Left lobe of liver (tissue), 2 donors: ENCODE measurements around the gene CCDC192. TPM values are rescaled to one million over a fixed set of nuclear protein-coding genes. Genes with fewer than 3 reads are reported as not detected.
"Not testable (repeated sequence)": the region's sequence is repeated elsewhere in the genome, so short reads cannot be mapped to it uniquely, and the experiment has no call there.

Source experiments
- ATAC-seq: fragments of 200-7000 bp; cut with Tn5 transposase; one replicate; pipeline ENCODE4 v1.9.1; 2020; ENCODE audit warnings: mild to moderate bottlenecking, moderate library complexity
- DNase-seq: peaks from one replicate; pipeline ENCODE4 v3.0.0-alpha.2; 2020; ENCODE audit warnings: low spot score
- total RNA-seq: library from RNA; stranded (reverse); gene quantifications from one replicate; pipeline ENCODE4 v1.2.1, GENCODE V29; 2021
- donor health status: DM: no; HTN: no; CAD: no; lungs with moderate emphysema.
- donor health status: DM: no; HTN: yes; CAD: no.

CCDC192 gene
- total RNA-seq, 1 donor from 2014 or later: not detected

DNA sequence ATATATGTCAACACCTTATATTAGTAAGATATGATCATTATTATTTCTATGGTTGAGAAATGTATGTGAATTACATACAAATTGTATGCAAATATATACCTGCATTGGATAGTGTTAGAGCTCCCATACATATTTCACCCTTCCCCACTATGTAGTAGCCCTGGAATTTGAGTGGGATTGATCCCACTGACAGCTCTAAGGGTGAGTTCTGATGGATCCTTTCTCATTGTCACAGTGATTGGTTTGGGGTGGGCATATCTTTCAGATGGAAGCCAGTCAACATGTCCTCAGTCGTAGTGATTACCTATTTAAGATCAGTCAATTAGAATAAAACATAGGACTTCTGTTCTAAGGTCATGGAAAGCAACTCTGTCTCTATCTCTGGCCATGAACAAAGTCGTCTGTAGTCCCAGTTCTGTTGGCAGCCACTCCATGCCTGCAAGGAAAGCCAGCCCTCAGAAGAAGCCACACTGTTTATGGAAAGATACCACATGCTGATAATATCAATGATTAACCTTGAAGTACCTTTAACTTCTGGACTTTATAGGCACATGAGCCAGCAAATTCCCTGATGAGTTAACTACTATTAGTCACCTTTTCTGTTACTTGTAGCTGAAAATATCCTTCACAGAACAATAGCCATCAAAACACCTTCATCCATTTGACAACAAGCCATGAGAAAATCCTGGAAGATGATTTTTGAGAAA, 5.1 kb upstream of the CCDC192 start:
- DNase-seq (no peak), ATAC-seq (no peak)

- DNase-seq: no peak
- no peak for ATAC-seq
Measured at GRCh38 chr5:127699416-127699815, 3.8 kb upstream of the CCDC192 start.

DNA sequence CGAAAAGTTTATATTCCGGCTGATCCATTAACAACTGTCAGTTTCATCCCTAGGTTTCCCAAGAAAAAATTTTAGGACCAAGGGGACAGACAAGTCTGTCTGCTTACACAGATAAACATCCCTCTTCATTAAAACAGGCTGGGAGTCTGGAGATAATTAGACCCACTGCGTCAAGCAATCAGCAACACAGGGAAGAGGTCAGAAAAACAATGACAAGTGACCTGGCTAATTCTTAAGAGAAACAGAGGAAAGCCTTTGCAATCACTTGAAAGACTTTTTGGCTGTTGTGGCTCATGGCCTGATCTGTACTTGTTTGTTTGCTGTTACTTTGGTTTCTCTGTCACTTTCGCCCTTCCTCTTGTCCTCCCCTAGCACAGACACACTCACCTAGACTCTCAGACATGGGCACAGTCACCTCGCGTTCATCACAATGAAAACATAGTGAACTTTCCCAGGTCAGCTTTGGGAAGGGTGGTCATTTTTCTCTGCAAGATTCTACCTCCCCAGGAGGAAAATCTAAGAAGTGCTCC, 2.9 kb upstream of the CCDC192 start:
- DNase-seq: no peak
- ATAC-seq: no peak

- ATAC-seq (no peak), DNase-seq (no peak)
Measured at GRCh38 chr5:127702434-127702833, 757 bp upstream of the CCDC192 start.

DNA sequence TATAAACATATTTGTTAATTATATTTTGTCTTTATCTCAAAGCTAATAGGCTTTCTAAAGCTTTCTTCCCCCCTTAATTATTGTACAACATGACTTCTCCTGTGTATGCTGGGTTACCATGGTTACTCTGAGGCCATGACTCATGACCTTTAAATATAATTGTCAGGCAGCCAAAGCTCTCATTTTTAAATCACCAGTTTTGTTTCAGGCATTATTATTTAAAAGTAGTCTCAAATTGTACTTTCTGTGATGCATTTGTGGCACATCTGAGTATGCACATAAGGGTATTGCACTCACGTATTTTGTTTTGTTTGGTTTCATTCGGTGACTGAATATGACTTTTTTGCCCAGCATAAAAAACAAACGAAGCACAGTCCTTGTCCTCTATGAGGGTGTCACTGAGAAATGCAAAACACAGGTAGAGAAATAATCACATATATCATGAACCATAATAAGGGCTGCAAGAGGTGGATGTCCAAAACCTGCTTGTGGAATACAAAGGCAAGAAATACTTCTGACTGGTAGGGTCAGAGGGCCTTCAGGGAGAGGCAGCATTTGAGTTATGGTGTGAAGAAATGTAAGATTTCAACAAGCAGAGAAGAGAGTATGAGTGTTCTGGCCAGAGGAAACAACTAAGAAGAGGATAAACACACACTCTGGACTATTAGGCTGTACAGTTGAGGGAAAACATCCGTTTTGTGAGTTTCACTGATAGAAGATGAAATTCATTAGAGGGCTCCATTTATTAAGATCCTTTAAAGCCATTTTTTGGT, 2.1 kb downstream of the CCDC192 start:
- DNase-seq (no peak), ATAC-seq (no peak)

DNA sequence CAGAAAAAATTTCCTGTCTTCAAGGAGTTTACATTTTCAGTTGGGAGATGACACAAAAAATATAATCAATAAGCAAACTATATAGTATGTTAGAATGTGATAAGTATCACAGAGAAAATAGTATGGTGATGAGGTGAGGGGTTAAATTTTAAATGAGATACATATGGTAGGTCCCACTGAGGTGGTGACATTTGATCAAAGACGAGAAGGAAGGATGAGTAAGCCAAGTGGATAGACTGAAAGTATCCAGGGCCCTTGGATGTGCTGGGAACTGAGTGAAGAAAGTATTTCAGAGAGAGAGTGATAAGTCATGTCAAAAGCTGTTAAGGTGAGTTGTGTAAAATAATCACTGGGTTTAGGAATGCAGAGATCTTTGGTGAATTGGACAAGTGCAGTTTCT, 3.5 kb downstream of the CCDC192 start:
- ATAC-seq: no peak

GRCh38 chr5:127707209-127707608, 4.0 kb downstream of the CCDC192 start:
- DNase-seq: no peak
- no peak for ATAC-seq

More for the DNA sequence above, 3.5 kb downstream of the CCDC192 start:
- DNase-seq: no peak

DNA sequence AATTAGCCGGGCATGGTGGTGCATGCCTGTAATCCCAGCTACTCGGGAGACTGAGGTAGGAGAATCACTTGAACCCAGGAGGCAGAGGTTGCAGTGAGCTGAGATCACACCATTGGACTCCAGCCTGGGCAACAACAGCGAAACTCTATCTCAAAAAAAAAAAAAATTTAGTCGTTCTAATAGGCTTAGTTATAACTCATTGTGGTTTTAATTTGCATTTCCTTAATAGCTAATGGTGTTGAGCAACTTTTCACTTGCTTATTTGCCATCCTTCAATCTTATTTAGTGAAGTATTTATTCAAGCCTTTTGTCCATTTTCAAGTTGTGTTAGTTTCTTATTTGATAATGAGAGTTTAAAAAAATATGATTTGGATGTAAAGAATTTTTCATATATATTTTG, 9.9 kb downstream of the CCDC192 start:
- DNase-seq, ATAC-seq: not testable (repeated sequence)

- ATAC-seq: no peak
- DNase-seq: no peak
Measured at GRCh38 chr5:127718181-127718580, 15.0 kb downstream of the CCDC192 start.

GRCh38 chr5:127723571-127723970, 20.4 kb downstream of the CCDC192 start:
- peak; percentile 54 for ATAC-seq

DNA sequence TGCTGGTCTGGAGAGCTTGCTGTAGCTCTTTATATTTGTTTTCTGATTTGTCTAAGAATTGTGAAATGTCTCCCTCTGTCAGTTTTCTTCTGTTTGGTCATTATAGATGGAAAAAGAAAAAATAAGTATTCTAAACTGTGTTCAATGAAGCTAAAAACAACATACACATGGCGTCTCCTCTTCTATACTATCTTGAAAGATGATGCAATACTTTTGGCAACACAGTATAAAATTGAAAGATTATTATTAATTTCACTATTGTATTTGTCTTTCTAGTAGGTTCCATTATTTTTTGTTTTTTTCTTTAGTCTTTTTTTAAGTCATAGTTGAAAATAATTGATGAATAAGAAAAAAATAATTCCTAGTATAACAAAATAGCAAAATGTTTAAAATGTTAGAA, 22.5 kb downstream of the CCDC192 start:
- ATAC-seq (no peak), DNase-seq (no peak)

More at GRCh38 chr5:127723571-127723970, 20.4 kb downstream of the CCDC192 start:
- no peak for DNase-seq

GRCh38 chr5:127732963-127733362, 29.8 kb downstream of the CCDC192 start:
- DNase-seq (no peak), ATAC-seq (no peak)

DNA sequence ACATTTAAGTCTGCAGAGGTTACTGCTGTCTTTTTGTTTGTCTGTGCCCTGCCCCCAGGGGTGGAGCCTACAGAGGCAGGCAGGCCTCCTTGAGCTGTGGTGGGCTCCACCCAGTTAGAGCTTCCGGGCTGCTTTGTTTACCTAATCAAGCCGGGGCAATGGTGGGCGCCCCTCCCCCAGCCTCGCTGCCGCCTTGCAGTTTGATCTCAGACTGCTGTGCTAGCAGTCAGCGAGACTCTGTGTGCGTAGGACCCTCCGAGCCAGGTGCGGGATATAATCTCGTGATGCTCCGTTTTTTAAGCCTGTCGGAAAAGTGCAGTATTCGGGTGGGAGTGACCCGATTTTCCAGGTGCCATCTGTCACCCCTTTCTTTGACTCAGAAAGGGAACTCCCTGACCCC, 36.2 kb downstream of the CCDC192 start:
- ATAC-seq, DNase-seq: not testable (repeated sequence)

DNA sequence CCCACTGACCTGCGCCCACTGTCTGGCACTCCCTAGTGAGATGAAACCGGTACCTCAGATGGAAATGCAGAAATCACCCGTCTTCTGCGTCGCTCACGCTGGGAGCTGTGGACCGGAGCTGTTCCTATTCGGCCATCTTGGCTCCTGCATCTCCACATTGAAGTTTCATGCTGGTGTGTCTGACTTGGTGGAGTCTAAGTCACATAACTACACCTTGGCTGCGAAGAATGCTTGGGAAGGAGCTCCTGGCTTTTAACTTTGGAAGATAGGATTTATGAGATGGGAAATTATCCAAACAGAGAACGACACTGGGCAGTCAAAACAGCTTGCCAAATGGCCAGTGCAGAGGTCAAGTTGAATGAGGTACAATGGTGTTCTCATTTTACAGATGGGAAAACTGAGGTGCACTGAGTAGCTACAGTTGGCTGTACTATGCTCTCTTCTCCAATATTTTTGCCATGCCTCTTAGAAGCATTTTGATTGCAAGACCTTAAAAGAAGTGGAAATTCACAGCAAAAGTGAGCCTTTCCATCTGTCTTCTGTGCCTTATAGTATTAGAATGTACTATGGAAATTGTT, 36.7 kb downstream of the CCDC192 start:
- ATAC-seq (no peak), DNase-seq (no peak)

DNA sequence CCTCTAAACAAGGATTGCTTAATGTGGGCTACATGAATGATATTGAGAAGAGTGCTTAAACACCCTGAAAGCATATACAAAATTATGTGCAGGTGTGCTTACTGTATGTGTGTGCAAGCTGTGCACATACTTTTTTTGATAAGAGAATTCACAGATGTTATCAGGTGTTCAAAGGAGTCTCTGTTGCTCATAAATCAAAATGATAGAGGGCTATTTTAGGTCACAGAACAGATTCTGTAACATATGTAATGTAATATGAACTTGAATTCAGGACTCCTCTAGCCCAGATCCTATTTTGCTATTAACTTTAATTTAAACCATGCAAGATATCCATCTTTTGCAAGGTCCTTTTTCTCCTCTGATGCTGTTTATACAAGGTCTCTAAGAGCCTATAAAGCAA, 38.2 kb downstream of the CCDC192 start:
- ATAC-seq: no peak
- no peak for DNase-seq

- no peak for ATAC-seq
Measured at GRCh38 chr5:127744241-127744640, 41.0 kb downstream of the CCDC192 start.

DNA sequence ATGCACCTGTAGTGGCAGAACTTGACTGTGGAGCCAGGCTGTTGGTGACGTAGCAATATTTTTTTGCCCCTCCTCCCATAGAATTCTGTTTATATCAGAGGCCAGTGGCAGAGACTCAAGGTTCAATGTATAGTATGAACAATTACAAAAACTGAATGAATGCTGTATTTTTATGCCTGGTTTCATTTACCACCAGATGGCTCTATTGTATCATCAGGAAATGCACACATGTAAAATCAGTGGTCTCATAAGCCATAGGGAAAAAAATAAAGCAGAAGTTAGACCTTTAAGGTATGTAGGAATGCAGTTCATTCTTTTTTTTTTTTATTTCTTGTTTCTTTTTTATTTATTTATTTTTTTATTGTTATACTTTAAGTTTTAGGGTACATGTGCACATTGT, 43.6 kb downstream of the CCDC192 start:
- DNase-seq: no peak
- no peak for ATAC-seq

More at GRCh38 chr5:127744241-127744640, 41.0 kb downstream of the CCDC192 start:
- no peak for DNase-seq

DNA sequence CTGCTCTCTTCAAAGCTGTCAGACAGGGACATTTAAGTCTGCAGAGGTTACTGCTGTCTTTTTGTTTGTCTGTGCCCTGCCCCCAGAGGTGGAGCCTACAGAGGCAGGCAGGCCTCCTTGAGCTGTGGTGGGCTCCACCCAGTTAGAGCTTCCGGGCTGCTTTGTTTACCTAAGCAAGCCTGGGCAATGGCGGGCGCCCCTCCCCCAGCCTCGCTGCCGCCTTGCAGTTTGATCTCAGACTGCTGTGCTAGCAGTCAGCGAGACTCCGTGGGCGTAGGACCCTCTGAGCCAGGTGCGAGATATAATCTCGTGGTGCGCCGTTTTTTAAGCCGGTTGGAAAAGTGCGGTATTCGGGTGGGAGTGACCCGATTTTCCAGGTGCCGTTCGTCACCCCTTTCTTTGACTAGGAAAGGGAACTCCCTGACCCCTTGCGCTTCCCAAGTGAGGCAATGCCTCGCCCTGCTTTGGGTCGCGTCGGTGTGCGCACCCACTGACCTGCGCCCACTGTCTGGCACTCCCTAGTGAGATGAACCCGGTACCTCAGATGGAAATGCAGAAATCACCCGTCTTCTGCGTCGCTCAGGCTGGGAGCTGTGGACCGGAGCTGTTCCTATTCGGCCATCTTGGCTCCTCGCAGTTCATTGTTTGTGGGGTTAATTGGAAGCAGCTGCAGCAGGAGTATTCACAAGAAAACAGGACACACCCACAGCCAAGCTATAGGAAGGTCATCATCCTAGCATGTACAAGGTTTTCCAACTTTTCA, 49.5 kb downstream of the CCDC192 start:
- ATAC-seq, DNase-seq: not testable (repeated sequence)

GRCh38 chr5:127754259-127754658, 51.1 kb downstream of the CCDC192 start:
- DNase-seq: no peak
- no peak for ATAC-seq

DNA sequence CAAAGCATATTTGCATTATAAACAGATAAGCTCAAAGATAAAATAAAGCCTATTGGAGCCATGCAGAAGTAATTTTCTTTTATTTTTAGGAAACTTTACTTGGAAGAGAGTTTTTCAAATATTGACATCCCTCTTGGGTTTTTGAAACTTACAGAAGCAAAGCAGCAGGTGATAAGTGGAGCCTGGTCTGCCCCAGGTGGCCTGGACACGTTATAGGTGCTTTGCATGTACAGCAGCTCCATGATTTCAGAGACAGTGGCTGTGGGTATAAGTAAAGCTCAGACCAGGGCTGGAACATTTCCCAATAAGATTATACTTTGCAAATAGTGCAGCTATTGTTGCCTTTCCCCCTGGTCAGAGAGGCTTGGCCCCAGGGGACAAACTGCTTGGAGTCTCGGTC, 51.5 kb downstream of the CCDC192 start:
- DNase-seq (no peak), ATAC-seq (no peak)

GRCh38 chr5:127757576-127757975, 54.4 kb downstream of the CCDC192 start:
- DNase-seq: no peak
- peak; percentile 72 for ATAC-seq
